Left ventricle myocardium superior (tissue), 1 donor: ENCODE measurements around the gene CLMN. TPM values are rescaled to one million over a fixed set of nuclear protein-coding genes. Genes with fewer than 3 reads are reported as not detected.
"Not testable (repeated sequence)": the region's sequence is repeated elsewhere in the genome, so short reads cannot be mapped to it uniquely, and the experiment has no call there.

Source experiments
- ATAC-seq: fragments of 200-7000 bp; cut with Tn5 transposase; one replicate; pipeline ENCODE4 v1.9.1; 2020; ENCODE audit warnings: mild to moderate bottlenecking, moderate library complexity
- DNase-seq: peaks from one replicate; pipeline ENCODE4 v3.0.0-alpha.2; 2020
- intact Hi-C: fragments of 100-400 bp; cut with micrococcal nuclease; formaldehyde crosslinking; loops from one replicate; pipeline ENCODE4 v1.11.0; 2022
- microRNA-seq: library from miRNA; unstranded; fragments of <30 nt; microRNA quantifications from one replicate; pipeline ENCODE4 v1.2.0, GENCODE V29; 2020; ENCODE audit warnings: borderline number of aligned reads
- total RNA-seq: library from RNA; stranded (reverse); fragmentation: NEBNext Ultra II Directional; extraction: Animal tissue kit (Norgen Biotek cat#: 25700); gene quantifications from one replicate; pipeline ENCODE4 v1.2.1, GENCODE V29; 2021
- donor health status: DM: no; HTN: yes; CAD: no; lungs with severe emphysema.

The CLMN gene
- total RNA-seq, 1 donor from 2014 or later, result 8.9 TPM

DNA sequence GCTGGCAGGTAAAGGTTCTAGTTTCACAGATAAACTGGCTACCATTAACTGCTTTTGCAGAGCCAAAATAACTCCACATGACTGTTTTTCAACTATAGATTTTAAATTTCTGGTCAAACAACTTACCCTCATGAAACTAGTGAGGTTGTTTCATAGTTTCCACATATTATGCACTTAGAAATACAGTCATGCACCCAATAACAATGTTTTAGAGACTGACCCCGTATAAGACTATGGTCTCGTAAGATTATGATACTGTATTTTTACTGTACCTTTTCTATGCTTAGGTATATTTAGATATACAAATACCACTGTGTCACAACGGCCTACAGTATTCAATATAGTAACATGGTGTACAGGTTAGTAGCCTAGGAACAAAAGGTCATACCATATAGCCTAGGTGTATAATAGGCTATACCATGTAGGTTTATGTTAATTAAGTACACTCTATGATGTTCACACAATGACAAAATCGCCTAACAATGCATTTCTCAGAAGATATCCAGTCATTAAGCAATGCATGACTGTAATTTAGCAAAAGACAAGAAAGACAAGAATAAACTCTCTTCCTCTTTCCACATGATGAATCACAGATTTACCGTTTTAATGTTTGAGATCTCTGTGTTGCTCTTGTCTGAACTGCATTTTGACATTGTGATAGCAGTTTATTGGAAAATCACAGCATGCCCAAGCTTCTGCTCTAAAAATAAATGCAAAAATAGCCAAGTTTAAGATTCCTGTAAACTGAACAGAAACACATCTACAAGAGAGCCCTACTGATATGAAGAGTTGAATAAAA lies 179.4 kb downstream of the CLMN start:
- intact Hi-C loops, result no loop called here
- ATAC-seq (no peak), DNase-seq (no peak)

DNA sequence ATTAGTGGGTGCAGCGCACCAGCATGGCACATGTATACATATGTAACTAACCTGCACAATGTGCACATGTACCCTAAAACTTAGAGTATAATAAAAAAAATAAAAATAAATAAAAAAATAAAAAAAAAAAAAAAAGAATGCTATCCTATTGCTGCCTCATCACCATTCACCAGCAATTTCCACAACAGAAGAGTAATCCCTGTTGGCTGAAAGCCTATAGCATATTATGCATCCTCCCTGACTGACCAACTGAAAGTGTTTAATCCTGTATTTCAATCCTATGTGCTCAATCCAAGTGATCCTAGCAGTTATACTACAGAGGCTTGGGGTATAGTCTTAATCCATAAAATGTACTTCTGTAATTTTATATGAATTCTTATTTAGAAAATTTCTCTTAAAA lies 180.8 kb downstream of the CLMN start:
- intact Hi-C loops, result no loop called here
- DNase-seq (no peak), ATAC-seq (no peak)

DNA sequence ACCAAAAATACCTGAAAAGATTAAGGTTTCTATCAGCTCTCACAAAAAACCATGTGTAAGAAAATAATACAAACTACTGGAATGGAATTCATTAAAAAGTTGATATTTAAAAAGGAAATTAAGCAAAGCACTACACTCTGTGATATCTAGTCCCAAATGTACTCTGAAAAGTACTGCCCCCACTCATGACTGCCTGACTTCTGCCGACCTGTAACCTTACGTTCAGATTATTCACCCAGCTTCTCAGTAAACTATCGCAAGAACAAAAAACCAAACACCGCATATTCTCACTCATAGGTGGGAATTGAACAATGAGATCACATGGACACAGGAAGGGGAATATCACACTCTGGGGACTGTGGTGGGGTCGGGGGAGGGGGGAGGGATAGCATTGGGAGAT lies 181.3 kb downstream of the CLMN start:
- intact Hi-C loops, ATAC-seq, DNase-seq: not testable (repeated sequence)

DNA sequence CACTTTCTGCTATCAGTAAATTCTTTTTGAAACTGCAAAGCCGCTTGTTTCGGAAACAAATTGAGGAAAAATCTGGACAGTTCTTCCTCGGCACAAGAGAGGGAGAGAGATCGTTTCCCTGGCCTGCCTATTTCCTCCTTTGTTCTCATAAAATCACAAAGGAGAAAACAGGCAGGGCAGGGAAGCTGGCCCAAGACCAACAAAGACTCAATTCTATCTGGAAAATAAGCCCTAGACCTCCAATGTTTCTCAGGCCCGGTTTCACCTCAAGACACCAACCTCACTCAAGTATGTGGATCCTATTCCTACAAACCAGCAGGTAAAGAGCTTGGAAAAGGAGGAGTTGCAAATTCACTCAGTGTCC lies 181.9 kb downstream of the CLMN start:
- peak; percentile 35 for ATAC-seq
- intact Hi-C loops, result no loop called here
- DNase-seq, result no peak

DNA sequence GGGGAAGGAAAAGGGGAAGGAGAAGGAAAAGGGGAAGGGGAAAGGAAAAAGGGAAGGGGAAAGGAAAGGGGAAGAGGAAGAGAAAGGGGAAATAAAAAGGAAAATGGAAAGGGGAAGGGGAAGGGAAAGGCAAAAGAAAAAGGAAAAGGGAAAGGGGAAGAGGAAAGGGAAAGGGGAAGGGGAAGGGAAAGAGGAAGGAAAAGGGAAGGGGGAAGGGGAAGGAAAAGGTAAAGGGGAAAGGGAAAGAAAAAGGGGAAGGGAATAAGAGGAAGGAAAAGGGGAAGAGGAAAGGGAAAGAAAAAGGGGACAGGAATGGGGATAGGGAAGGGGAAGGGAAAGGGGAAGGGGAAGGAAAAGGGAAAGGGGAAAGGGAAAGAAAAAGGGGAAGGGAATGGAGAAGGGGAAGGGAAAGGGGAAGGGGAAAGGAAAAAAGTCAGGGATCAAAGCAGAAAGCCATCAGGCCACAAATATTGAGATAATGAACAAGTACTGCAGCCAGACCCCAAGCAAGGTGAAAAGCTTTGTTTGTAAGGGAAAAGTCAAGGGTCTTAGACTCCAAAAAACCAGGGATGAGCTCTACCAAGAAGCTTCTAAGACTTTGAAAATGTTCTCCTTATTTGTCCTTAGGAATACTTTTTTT lies 182.4 kb downstream of the CLMN start:
- no peak for ATAC-seq
- DNase-seq, result no peak
- intact Hi-C loops, result no loop called here

DNA sequence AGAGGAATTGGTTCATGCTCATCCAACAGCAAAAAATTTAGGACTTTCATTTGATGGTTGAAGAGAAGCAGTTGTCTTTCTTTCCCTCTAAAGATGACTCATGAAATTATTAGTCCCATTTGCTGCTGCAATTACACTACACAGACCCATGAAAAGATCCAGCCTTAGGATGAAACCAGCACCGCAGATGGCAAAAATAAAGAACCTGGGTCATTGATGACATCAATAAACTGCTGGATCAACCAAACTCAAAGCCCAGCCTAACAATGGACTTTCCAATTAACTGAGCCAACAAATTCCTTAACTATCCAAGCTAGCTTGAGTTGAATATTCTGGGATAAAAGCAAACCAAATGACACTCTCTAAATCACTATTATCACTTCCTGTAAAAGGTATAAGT lies 183.1 kb downstream of the CLMN start:
- no peak for ATAC-seq
- no peak for DNase-seq
- intact Hi-C loops, result no loop called here

DNA sequence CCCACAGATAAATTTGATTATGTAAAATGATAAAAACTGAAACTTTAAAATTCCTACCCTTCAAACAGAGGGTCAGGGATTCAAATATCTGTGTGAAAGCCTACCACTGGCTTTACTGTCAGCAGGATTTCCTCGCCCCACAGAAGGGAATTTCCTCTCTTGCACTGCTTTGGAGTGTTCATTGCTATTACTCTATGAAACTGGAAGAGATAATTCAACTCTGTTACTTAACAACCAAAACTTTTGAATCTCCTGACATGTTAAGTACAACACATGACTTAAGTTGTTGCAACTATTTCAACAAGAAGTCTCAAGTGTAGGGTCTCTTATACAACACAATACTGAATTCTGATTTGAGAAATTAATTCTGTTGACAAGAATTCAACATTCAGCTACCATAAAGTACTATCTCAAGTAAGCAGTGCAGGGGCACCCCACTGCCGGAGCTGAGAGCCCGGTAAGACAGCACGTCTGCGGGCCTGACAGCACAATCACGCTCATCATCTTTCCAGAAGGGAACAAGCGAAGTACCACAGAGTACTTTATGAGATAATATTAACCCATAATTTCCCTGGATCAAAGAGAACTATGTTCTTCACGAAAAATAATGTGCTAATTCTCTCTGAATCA lies 185.3 kb downstream of the CLMN start:
- ATAC-seq (peak; percentile 20), DNase-seq (no peak)
- intact Hi-C loops, result no loop called here

DNA sequence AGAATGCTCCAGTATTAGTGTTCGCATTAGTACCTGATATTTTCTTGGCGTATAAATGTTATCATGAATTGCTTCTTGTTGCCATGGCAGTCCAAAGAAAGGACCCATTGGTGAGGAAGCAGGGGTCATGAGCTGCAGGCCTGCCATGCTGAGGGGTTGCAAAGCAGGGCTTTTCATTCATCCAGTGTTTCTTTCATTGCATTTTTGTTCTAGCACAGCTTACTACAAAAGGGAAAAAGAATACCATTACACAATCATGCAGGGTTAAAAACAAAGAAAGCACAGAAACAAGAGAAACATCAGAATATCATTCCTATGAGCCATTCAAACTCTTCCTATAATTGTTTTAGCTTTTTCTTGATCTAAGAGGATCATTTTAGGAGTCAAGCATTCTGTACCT lies 186.4 kb downstream of the CLMN start:
- intact Hi-C loops, result no loop called here
- DNase-seq, result no peak
- ATAC-seq, result no peak

DNA sequence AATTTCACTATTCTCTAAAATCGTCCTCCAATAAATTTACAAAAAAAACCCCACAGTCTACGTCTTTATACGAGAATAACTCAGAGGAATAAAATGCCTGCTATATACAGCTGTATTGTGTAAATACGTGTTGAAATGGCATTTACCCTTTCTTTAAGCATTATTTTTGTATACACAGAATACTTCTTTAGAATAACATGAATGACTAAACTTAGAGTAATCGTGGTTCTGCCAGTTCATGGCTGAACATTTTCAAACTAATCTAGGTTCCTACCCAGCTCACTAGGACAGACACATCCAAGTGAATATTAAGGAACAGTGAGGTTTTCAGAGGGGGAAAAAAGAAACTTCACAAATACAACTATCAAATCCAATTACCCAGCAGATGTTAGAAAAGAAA lies 186.9 kb downstream of the CLMN start:
- no peak for DNase-seq
- ATAC-seq, result no peak

More for the DNA sequence above, 186.9 kb downstream of the CLMN start:
- intact Hi-C loops, result no loop called here

Small RNA genes within 50 kb of the gene (microRNA-seq; reads per million reads assigned to microRNA genes)
- 2.9 reads per million for gene MIR3173

Other genes with a start within 250 kb of the CLMN start
- gene DICER1, start 162.4 kb downstream of the CLMN start, total RNA-seq, result 23.2 TPM
- gene SYNE3, start 196.7 kb upstream of the CLMN start, total RNA-seq, result 12.2 TPM
- 94.0 TPM for gene GLRX5, start 215.1 kb upstream of the CLMN start, total RNA-seq